B cell (primary cell): ENCODE data around the gene DPY19L1. TPM values are rescaled to one million over a fixed set of nuclear protein-coding genes. Genes with fewer than 3 reads are reported as not detected.
"Not testable (repeated sequence)": the region's sequence is repeated elsewhere in the genome, so short reads cannot be mapped to it uniquely, and the experiment has no call there.

ENCODE experiments used
- ATAC-seq: fragments of 200-7000 bp; cut with Tn5 transposase; one replicate; pipeline ENCODE4 v1.10.0; 2021; ENCODE audit warnings: low read depth, mild to moderate bottlenecking, moderate number of reproducible peaks, moderate library complexity
- CTCF ChIA-PET: fragments of 350-600 bp; sonication (Branson Sonifier 250); formaldehyde crosslinking; loops from one replicate; lab custom pipeline; 2021; ENCODE audit warnings: antibody characterized with exemption, inconsistent platforms; lab: Charles Lee
- POLR2A ChIA-PET: fragments of 350-600 bp; sonication (Branson Sonifier 250); formaldehyde crosslinking; loops from one replicate; lab custom pipeline; 2021; ENCODE audit warnings: antibody characterized with exemption; lab: Charles Lee
- DNase-seq: peaks from one replicate; pipeline ENCODE4 v3.0.0; 2013
- H2AFZ ChIP-seq: 2 replicates; pipeline ENCODE4 v1.6.1; 2012; ENCODE audit warnings: mild to moderate bottlenecking, low read depth, low read length; ENCODE audit not compliant: insufficient read depth, poor library complexity, severe bottlenecking
- H3K27ac ChIP-seq, 2 donors: 1 replicate in 1 of 2; 2 replicates in 1 of 2; pipeline ENCODE4 v1.5.1; 2012 to 2013; ENCODE audit warnings: low read length in 2 of 2, mild to moderate bottlenecking in 2 of 2, moderate library complexity in 1 of 2
- H3K27me3 ChIP-seq, 4 experiments: fragments of 200-600 bp in 1 of 4; sonication (generic) in 1 of 4; replicated peaks in 1 of 4; 1 replicate in 2 of 4; 2 replicates in 2 of 4; pipeline versions ENCODE4 v1.6.1 to v1.7.0; 2013 to 2016; ENCODE audit warnings: low read length in 3 of 4, mild to moderate bottlenecking in 2 of 4, mixed read lengths in 1 of 4, moderate library complexity in 1 of 4; ENCODE audit not compliant: insufficient read depth in 4 of 4, control insufficient read depth in 3 of 4; ENCODE audit errors: control extremely low read depth in 1 of 4
- H3K36me3 ChIP-seq, 2 experiments: replicated peaks in 1 of 2; 1 replicate in 1 of 2; 2 replicates in 1 of 2; pipeline versions ENCODE4 v1.6.1 to v1.7.1; 2013; ENCODE audit warnings: low read length in 1 of 2; ENCODE audit not compliant: insufficient read depth in 2 of 2, control insufficient read depth in 1 of 2; ENCODE audit errors: control extremely low read depth in 1 of 2, extremely low read depth in 1 of 2
- H3K4me1 ChIP-seq, 2 donors: fragments of 200-600 bp in 1 of 2; sonication (generic) in 1 of 2; 1 replicate in 1 of 2; 2 replicates in 1 of 2; pipeline versions ENCODE4 v1.5.1 to v1.6.1; 2013 to 2017; ENCODE audit warnings: low read length in 2 of 2; ENCODE audit not compliant: control insufficient read depth in 2 of 2, insufficient read depth in 2 of 2
- H3K4me2 ChIP-seq: replicated peaks from 2 replicates; pipeline ENCODE3; 2012; ENCODE audit warnings: mild to moderate bottlenecking, low read depth, low read length; ENCODE audit not compliant: poor library complexity, severe bottlenecking
- H3K4me3 ChIP-seq, 5 experiments: fragments of 200-600 bp in 1 of 5; sonication (generic) in 1 of 5; 1 replicate in 3 of 5; 2 replicates in 2 of 5; pipeline versions ENCODE4 v1.5.1 to v1.7.0; 2011 to 2016; ENCODE audit warnings: low read length in 4 of 5, mild to moderate bottlenecking in 4 of 5, low read depth in 2 of 5, control low read depth in 1 of 5, moderate library complexity in 1 of 5; ENCODE audit not compliant: insufficient read depth in 1 of 5; ENCODE audit errors: control extremely low read depth in 1 of 5, extremely low read depth in 1 of 5
- H3K79me2 ChIP-seq: fragments of 200-600 bp; sonication (generic); one replicate; pipeline ENCODE4 v1.6.0; 2016; ENCODE audit warnings: low read length; ENCODE audit not compliant: control insufficient read depth, insufficient read depth
- H3K9ac ChIP-seq: fragments of 200-600 bp; sonication (generic); 2 replicates; pipeline ENCODE4 v1.6.1; 2017; ENCODE audit warnings: mild to moderate bottlenecking, low read length, moderate library complexity
- H3K9me3 ChIP-seq, 3 donors: one replicate each; pipeline versions ENCODE4 v1.6.1 to v1.7.1; 2013; ENCODE audit warnings: low read length in 2 of 3; ENCODE audit not compliant: control insufficient read depth in 2 of 3, insufficient read depth in 1 of 3; ENCODE audit errors: control extremely low read depth in 1 of 3
- H4K20me1 ChIP-seq: 2 replicates; pipeline ENCODE4 v1.6.0; 2012; ENCODE audit warnings: mild to moderate bottlenecking, low read length; ENCODE audit not compliant: insufficient read depth, control insufficient read depth, poor library complexity, severe bottlenecking
- H3K27ac Mint-ChIP-seq: one replicate; pipeline ENCODE4 v1.8.0; 2021; ENCODE audit warnings: mixed read lengths
- H3K27me3 Mint-ChIP-seq: one replicate; pipeline ENCODE4 v1.8.0; 2021; ENCODE audit warnings: mixed read lengths
- H3K4me1 Mint-ChIP-seq: one replicate; pipeline ENCODE4 v1.8.0; 2021; ENCODE audit warnings: mixed read lengths
- H3K4me3 Mint-ChIP-seq: one replicate; pipeline ENCODE4 v1.8.0; 2021; ENCODE audit warnings: mixed read lengths
- H3K9me3 Mint-ChIP-seq: one replicate; pipeline ENCODE4 v1.8.0; 2022; ENCODE audit warnings: mixed read lengths; ENCODE audit not compliant: insufficient read depth
- CTCF ChIP-seq: fragments of 200-600 bp; IDR thresholded peaks from one replicate; pipeline ENCODE4 v1.8.0; 2022; ENCODE audit warnings: antibody characterized with exemption, mild to moderate bottlenecking
- EZH2 ChIP-seq: IDR thresholded peaks from 2 replicates; pipeline ENCODE4 v1.6.1; 2012; ENCODE audit warnings: borderline replicate concordance, low read depth, mild to moderate bottlenecking, moderate library complexity, low read length; ENCODE audit not compliant: insufficient read depth, poor library complexity, severe bottlenecking
- WGBS: methylation state at CpG from one replicate; pipeline ENCODE4 v1.1.5; 2013; ENCODE audit warnings: missing lambda C conversion rate; ENCODE audit not compliant: insufficient coverage; 5-methylcytosine and 5-hydroxymethylcytosine counted together
- intact Hi-C: fragments of 100-400 bp; cut with micrococcal nuclease; formaldehyde crosslinking; loops from one replicate; pipeline ENCODE4 v1.10.0; 2022
- polyA plus RNA-seq: library from polyadenylated mRNA; depleted of rRNA; stranded (reverse); fragments of >200 nt; gene quantifications from 2 replicates; pipeline ENCODE4 v1.2.3, GENCODE V29; 2012
- total RNA-seq, 2 donors: library from RNA; stranded (reverse); fragments of 120-200 nt in 1 of 2; gene quantifications; 1 replicate in 1 of 2; 2 replicates in 1 of 2; pipeline versions ENCODE4 v1.2.3 to v1.2.4, GENCODE V29; 2013 to 2022

Gene DPY19L1
- total and polyA plus RNA-seq, 2 donors (not counting 1 experiment from before 2014, with no cell fraction given): 2.0 to 13.0 TPM

GRCh38 chr7:34904987-34905386 is 132.3 kb downstream of the DPY19L1 start:
- 81% methylated on average over 3 of the region's 4 CpGs for WGBS
- Histone ChIP-seq H3K27ac (no peak overlapping the region), H3K79me2 (no peaks in the 10 kb centered on the region), H4K20me1 (no peaks in the 10 kb centered on the region), H2AFZ (no peak overlapping the region), H3K4me3 (no peak overlapping the region), H3K36me3 (no peaks in the 10 kb centered on the region), H3K4me1 (no peaks in the 10 kb centered on the region), H3K9ac (no peak overlapping the region), H3K27me3 (no peaks in the 10 kb centered on the region), H3K9me3 (no peaks in the 10 kb centered on the region), H3K4me2 (no peak overlapping the region)
- ChIA-PET POLR2A (no interaction called here), CTCF (no interaction called here)
- H3K27me3 Mint-ChIP-seq: peaks cover 11% of the 10 kb centered on the region
- no peak for TF ChIP-seq EZH2
- no peak for TF ChIP-seq CTCF
- DNase-seq: no peak
- no peak overlapping the region for H3K27ac Mint-ChIP-seq
- ATAC-seq: no peak
- H3K4me3 Mint-ChIP-seq: no peak overlapping the region
- H3K4me1 Mint-ChIP-seq: no peaks in the 10 kb centered on the region
- intact Hi-C loops: no loop called here
- H3K9me3 Mint-ChIP-seq: no peaks in the 10 kb centered on the region

GRCh38 chr7:34903921-34904320 is 133.4 kb downstream of the DPY19L1 start:
- H3K4me3 ChIP-seq, H3K27ac Mint-ChIP-seq, H3K4me2 ChIP-seq, intact Hi-C loops, ATAC-seq, H3K4me3 Mint-ChIP-seq, H3K27me3 ChIP-seq, H3K4me1 ChIP-seq, H3K36me3 ChIP-seq, H3K27ac ChIP-seq, DNase-seq, H3K9ac ChIP-seq, H3K9me3 ChIP-seq, H3K9me3 Mint-ChIP-seq, H4K20me1 ChIP-seq, CTCF ChIA-PET, H2AFZ ChIP-seq, H3K79me2 ChIP-seq, POLR2A ChIA-PET, H3K4me1 Mint-ChIP-seq: not testable (repeated sequence)
- H3K27me3 Mint-ChIP-seq: peaks cover 18% of the 10 kb centered on the region
- WGBS: no CpG with 5 or more reads among the region's 2 CpGs
